OCI-LY7 (cell line): ENCODE measurements around the gene TMCC1. TPM values are rescaled to one million over a fixed set of nuclear protein-coding genes. Genes with fewer than 3 reads are reported as not detected.

ENCODE experiments used
- BruUV-seq: library from RNA; stranded (reverse); fragments of 400-500 nt; replicated peaks from 2 replicates; lab custom pipeline; 2021; lab: Mats Ljungman, UMichigan
- CTCF ChIA-PET: fragments of 300-600 bp; sonication (Branson Sonifier 250); formaldehyde crosslinking; loops from one replicate; lab custom pipeline; 2022; ENCODE audit warnings: antibody characterized with exemption; ENCODE audit not compliant: unreplicated experiment; lab: Charles Lee
- POLR2A ChIA-PET: fragments of 300-600 bp; sonication (Branson Sonifier 250); formaldehyde crosslinking; loops from one replicate; lab custom pipeline; 2022; ENCODE audit warnings: antibody characterized with exemption; lab: Charles Lee
- DNase-seq: peaks from one replicate; pipeline ENCODE4 v3.0.0-alpha.2; 2015; ENCODE audit warnings: low spot score
- H2AFZ ChIP-seq: fragments of 200-600 bp; sonication (generic), shearing (Covaris generic); 2 replicates; pipeline ENCODE4 v1.6.1; 2014; ENCODE audit warnings: mild to moderate bottlenecking, antibody characterized with exemption, low read length, moderate library complexity
- H3K27ac ChIP-seq: fragments of 200-600 bp; sonication (generic); 2 replicates; pipeline ENCODE4 v1.5.1; 2014; ENCODE audit warnings: mixed run types, low read depth, mild to moderate bottlenecking, moderate library complexity, low read length, inconsistent platforms; ENCODE audit not compliant: poor library complexity, severe bottlenecking
- H3K36me3 ChIP-seq: fragments of 200-600 bp; sonication (generic); 2 replicates; pipeline ENCODE4 v1.6.1; 2014; ENCODE audit warnings: mild to moderate bottlenecking, antibody characterized with exemption, low read length, moderate library complexity, mixed read lengths; ENCODE audit not compliant: insufficient read depth
- H3K4me1 ChIP-seq: fragments of 200-600 bp; sonication (generic); 2 replicates; pipeline ENCODE4 v1.5.1; 2014; ENCODE audit warnings: mild to moderate bottlenecking, low read length; ENCODE audit not compliant: insufficient read depth, poor library complexity, severe bottlenecking
- H3K4me2 ChIP-seq: fragments of 200-600 bp; sonication (generic); 2 replicates; pipeline ENCODE4 v1.6.1; 2014; ENCODE audit warnings: mild to moderate bottlenecking, low read length
- H3K4me3 ChIP-seq: fragments of 200-600 bp; sonication (generic); 2 replicates; pipeline ENCODE4 v1.5.1; 2014; ENCODE audit warnings: mild to moderate bottlenecking, low read depth, low read length; ENCODE audit not compliant: poor library complexity, severe bottlenecking
- H3K79me2 ChIP-seq: fragments of 200-600 bp; sonication (generic); 2 replicates; pipeline ENCODE4 v1.6.1; 2016; ENCODE audit warnings: low read depth, mild to moderate bottlenecking, low read length, moderate library complexity, mixed read lengths; ENCODE audit not compliant: insufficient read depth
- H3K9me2 ChIP-seq: fragments of 200-600 bp; sonication (generic); 2 replicates; pipeline ENCODE4 v1.6.1; 2016; ENCODE audit warnings: mild to moderate bottlenecking, low read length, mixed read lengths; ENCODE audit not compliant: insufficient read depth
- H3K9me3 ChIP-seq: fragments of 200-600 bp; sonication (generic); 2 replicates; pipeline ENCODE4 v1.6.1; 2014; ENCODE audit warnings: mild to moderate bottlenecking, mixed run types, low read length, mixed read lengths
- H4K20me1 ChIP-seq: fragments of 200-600 bp; sonication (generic); 2 replicates; pipeline ENCODE4 v1.6.1; 2014; ENCODE audit warnings: mild to moderate bottlenecking, antibody characterized with exemption, low read length, moderate library complexity, mixed read lengths; ENCODE audit not compliant: insufficient read depth
- EZH2phosphoT487 ChIP-seq: fragments of 200-600 bp; sonication (generic); IDR thresholded peaks from 2 replicates; pipeline ENCODE4 v1.6.1; 2018; ENCODE audit warnings: low read depth, borderline replicate concordance, mild to moderate bottlenecking, mixed run types, antibody characterized with exemption, low read length, moderate library complexity, mixed read lengths
- intact Hi-C: fragments of 100-400 bp; cut with micrococcal nuclease; formaldehyde crosslinking; loops from one replicate; pipeline ENCODE4 v1.10.0; 2022; ENCODE audit not compliant: unreplicated experiment
- total RNA-seq, 2 experiments: library from RNA; depleted of rRNA in 1 of 2; stranded (reverse); fragments of >200 nt in 1 of 2; shearing (Covaris generic) in 1 of 2; gene quantifications; 2 replicates each; pipeline ENCODE4 v1.2.3, GENCODE V29; 2014 to 2022
- TF ChIP-seq, protein P1 (sequence below): fragments of 200-600 bp; sonication (generic); conservative IDR thresholded peaks from 2 replicates; pipeline ENCODE4 v1.5.1; 2014; ENCODE audit warnings: mild to moderate bottlenecking, antibody characterized with exemption, low read length, moderate library complexity, mixed read lengths

TMCC1 gene
- total RNA-seq, 2 experiments from 2014 or later, result 31.7 to 38.8 TPM

DNA sequence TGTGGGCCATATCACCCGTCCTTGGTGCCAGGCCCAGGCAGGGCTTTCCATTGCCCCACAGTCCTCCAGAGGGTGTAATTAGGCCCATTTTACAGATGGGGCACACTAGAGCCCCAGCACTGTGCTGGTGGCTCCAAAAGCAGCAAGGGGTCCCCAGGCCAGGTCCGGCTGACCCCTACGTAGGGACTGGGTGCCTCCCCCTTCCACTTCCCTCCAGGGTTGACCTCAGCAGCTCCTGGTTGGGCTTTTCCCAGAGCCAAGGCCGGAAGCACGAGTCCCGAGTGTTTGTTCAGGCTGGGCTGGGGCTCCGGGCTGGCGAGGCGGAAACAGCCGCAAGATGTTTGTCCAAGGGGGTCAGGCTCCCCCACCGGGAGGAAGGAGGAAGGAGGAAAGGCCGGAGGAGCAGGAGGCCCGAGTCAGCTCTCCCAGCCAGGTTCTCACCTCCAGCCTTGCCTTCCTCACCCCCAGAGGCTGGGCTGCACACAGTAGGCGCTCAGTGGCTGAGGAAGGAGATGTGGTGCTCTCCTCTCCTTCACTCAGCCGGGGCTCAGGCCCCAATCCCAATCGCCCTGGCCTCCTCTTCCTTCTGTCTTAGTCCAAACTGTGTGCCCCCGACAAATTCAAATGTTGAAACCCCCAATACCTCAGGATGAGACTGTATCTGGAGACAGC, 269.9 kb downstream of the TMCC1 start:
- H3K79me2 ChIP-seq, result no peaks in the 10 kb centered on the region
- intact Hi-C loops, result loop anchor here (10.0 kb wide), 1 partner anchor 239 kb away; no protein-coding TSS in a partner anchor

DNA sequence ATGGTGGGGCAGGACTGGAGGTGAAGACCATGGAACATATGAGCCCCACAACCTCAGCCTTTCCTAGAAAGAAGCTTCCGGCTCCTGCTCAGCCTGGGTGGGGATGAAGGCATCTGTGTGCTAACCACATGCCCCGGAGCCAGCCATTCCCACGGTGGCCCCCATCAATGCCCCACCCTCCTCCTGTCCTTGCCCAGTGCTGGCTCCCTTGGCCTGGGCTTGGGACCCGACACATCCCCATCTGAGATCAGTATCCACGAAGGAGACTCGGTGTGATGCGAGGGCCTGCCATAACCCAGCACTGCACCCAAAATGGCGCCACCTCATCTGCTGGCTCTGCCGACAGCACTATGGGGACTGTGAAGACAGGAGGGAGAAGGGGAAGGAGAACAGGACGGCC, 270.6 kb downstream of the TMCC1 start:
- CTCF ChIA-PET, result no interaction called here
- Histone ChIP-seq H3K9me3 (no peaks in the 10 kb centered on the region), H3K27ac (no peak overlapping the region), H3K9me2 (no peaks in the 10 kb centered on the region), H3K36me3 (no peaks in the 10 kb centered on the region), H3K79me2 (no peaks in the 10 kb centered on the region), H2AFZ (no peak overlapping the region), H3K4me3 (no peak overlapping the region), H3K4me2 (no peak overlapping the region), H4K20me1 (no peaks in the 10 kb centered on the region), H3K4me1 (peaks cover 24% of the 10 kb centered on the region)
- DNase-seq, result no peak
- intact Hi-C loops, result loop anchor here (10.0 kb wide), 1 partner anchor 238 kb away; no protein-coding TSS in a partner anchor
- no TSS peak for BruUV-seq
- POLR2A ChIA-PET, result interaction anchor here (0.6 to 1.1 kb wide), 2 partner anchors 11 to 55 kb away, joined by 3 to 5 read pairs; no protein-coding TSS in a partner anchor
- TF ChIP-seq, protein P1, sequence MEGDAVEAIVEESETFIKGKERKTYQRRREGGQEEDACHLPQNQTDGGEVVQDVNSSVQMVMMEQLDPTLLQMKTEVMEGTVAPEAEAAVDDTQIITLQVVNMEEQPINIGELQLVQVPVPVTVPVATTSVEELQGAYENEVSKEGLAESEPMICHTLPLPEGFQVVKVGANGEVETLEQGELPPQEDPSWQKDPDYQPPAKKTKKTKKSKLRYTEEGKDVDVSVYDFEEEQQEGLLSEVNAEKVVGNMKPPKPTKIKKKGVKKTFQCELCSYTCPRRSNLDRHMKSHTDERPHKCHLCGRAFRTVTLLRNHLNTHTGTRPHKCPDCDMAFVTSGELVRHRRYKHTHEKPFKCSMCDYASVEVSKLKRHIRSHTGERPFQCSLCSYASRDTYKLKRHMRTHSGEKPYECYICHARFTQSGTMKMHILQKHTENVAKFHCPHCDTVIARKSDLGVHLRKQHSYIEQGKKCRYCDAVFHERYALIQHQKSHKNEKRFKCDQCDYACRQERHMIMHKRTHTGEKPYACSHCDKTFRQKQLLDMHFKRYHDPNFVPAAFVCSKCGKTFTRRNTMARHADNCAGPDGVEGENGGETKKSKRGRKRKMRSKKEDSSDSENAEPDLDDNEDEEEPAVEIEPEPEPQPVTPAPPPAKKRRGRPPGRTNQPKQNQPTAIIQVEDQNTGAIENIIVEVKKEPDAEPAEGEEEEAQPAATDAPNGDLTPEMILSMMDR, result no peak
- TF ChIP-seq EZH2phosphoT487, result no peak

More for the DNA sequence above, 269.9 kb downstream of the TMCC1 start:
- TF ChIP-seq, protein P1, result no peak
- no peak for TF ChIP-seq EZH2phosphoT487
- H3K9me3 ChIP-seq, result no peaks in the 10 kb centered on the region
- DNase-seq, result no peak
- POLR2A ChIA-PET, result interaction anchor here (0.6 to 1.1 kb wide), 2 partner anchors 10 to 54 kb away, joined by 3 to 5 read pairs; no protein-coding TSS in a partner anchor
- no peaks in the 10 kb centered on the region for H4K20me1 ChIP-seq
- no peak overlapping the region for H3K4me3 ChIP-seq
- peaks cover 24% of the 10 kb centered on the region for H3K4me1 ChIP-seq
- no peak overlapping the region for H3K4me2 ChIP-seq
- no peaks in the 10 kb centered on the region for H3K36me3 ChIP-seq
- H3K9me2 ChIP-seq, result no peaks in the 10 kb centered on the region
- H3K27ac ChIP-seq, result no peak overlapping the region
- H2AFZ ChIP-seq, result no peak overlapping the region
- no TSS peak for BruUV-seq
- CTCF ChIA-PET, result no interaction called here
